OCI-LY7 (cell line): Measurements from ENCODE around the gene UBAP1L.

Experiments used
- EZH2phosphoT487 ChIP-seq: fragments of 200-600 bp; sonication (generic); IDR thresholded peaks from 2 replicates; pipeline ENCODE4 v1.6.1; 2018; ENCODE audit warnings: low read depth, borderline replicate concordance, mild to moderate bottlenecking, mixed run types, antibody characterized with exemption, low read length, moderate library complexity, mixed read lengths
- TF ChIP-seq, protein P1 (sequence below): fragments of 200-600 bp; sonication (generic); conservative IDR thresholded peaks from 2 replicates; pipeline ENCODE4 v1.5.1; 2014; ENCODE audit warnings: mild to moderate bottlenecking, antibody characterized with exemption, low read length, moderate library complexity, mixed read lengths

DNA sequence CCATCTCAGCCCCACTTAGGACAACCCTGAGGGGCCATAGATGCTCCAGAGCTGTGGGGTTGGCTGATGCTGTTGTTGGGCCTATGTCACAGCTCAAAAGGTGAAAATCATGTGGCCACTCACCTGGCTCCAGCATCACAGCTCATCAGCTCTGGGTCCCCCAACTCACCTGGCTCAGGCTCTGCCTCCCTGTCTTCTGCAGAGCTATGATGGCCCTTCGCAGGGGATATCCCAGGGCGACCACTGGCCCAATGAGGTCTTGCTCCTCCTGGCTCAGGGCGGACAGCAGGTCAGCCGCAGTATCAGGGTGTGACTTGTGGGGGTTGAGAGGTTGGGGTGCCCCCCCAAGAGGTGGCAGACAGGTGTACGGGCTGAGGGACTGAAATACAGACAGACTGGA is 15.7 kb downstream of the UBAP1L start:
- TF ChIP-seq, protein P1, sequence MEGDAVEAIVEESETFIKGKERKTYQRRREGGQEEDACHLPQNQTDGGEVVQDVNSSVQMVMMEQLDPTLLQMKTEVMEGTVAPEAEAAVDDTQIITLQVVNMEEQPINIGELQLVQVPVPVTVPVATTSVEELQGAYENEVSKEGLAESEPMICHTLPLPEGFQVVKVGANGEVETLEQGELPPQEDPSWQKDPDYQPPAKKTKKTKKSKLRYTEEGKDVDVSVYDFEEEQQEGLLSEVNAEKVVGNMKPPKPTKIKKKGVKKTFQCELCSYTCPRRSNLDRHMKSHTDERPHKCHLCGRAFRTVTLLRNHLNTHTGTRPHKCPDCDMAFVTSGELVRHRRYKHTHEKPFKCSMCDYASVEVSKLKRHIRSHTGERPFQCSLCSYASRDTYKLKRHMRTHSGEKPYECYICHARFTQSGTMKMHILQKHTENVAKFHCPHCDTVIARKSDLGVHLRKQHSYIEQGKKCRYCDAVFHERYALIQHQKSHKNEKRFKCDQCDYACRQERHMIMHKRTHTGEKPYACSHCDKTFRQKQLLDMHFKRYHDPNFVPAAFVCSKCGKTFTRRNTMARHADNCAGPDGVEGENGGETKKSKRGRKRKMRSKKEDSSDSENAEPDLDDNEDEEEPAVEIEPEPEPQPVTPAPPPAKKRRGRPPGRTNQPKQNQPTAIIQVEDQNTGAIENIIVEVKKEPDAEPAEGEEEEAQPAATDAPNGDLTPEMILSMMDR: no peak
- TF ChIP-seq EZH2phosphoT487: no peak
